ENCODE data around the gene AKIRIN2.

DNA sequence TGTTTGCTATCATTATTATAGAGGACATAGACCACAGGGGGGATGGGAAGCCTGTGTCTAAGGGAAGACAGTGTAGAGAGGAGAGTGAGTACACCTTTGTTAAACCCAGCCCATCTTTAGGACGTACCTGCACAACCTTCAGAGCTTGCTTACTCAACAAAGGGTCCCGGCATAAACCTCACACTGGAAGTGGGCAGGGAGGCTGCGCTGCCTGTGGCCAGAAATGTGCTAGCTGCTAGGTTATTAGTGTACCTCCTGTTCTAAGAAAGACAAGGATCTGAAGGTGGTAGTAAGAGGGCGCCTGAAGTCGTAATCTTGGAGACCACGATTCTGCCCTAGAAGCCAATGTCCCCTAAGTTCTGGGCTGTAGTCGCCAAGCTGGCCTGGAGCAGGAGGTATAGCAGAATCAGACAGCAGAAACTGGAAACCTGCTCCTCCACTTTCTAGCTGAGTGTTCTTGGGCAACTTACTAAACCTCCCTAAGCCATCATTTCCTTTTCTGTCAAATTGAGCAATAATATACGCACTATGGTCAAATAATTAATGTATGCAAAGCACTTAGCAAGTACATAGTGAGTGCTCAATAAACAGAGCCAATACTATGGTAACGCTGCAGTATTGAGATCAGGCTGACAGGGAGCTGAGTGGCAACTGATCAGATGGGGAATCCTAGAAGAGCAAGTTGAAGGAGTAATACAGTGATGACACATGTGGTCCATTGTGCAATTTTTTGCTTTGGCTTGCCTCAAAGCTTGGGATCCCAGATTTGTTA is 16.8 kb upstream of the AKIRIN2 start:
- TF ChIP-seq, protein P1, sequence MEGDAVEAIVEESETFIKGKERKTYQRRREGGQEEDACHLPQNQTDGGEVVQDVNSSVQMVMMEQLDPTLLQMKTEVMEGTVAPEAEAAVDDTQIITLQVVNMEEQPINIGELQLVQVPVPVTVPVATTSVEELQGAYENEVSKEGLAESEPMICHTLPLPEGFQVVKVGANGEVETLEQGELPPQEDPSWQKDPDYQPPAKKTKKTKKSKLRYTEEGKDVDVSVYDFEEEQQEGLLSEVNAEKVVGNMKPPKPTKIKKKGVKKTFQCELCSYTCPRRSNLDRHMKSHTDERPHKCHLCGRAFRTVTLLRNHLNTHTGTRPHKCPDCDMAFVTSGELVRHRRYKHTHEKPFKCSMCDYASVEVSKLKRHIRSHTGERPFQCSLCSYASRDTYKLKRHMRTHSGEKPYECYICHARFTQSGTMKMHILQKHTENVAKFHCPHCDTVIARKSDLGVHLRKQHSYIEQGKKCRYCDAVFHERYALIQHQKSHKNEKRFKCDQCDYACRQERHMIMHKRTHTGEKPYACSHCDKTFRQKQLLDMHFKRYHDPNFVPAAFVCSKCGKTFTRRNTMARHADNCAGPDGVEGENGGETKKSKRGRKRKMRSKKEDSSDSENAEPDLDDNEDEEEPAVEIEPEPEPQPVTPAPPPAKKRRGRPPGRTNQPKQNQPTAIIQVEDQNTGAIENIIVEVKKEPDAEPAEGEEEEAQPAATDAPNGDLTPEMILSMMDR (conservative IDR thresholded peaks at IDR 0.05) = no peak
- TF ChIP-seq ZFX (IDR thresholded peaks at IDR 0.05) = no peak
